Measurements from ENCODE around the gene SPINK13.
"Not testable (repeated sequence)": the region's sequence is repeated elsewhere in the genome, so short reads cannot be mapped to it uniquely, and the experiment has no call there.

SPINK13 gene

GRCh38 chr5:148280893-148281292 is 12.3 kb downstream of the SPINK13 start:
- not testable (repeated sequence) for DNase-seq (ENCODE audit: low spot score in 2 of 2); H3K4me3 ChIP-seq

GRCh38 chr5:148281336-148281735 is 12.7 kb downstream of the SPINK13 start:
- H3K36me3 ChIP-seq (replicated peaks); H3K9me3 ChIP-seq: not testable (repeated sequence)

More at GRCh38 chr5:148280893-148281292, 12.3 kb downstream of the SPINK13 start:
- H3K27me3 ChIP-seq (ENCODE audit: low read depth); in situ Hi-C loops (cut with MboI; ENCODE audit: low sequenced_read_pairs); H3K36me3 ChIP-seq (replicated peaks); H3K9me3 ChIP-seq; H3K4me1 ChIP-seq: not testable (repeated sequence)

GRCh38 chr5:148290271-148291195 is 21.9 kb downstream of the SPINK13 start:
- no peaks in the 10 kb centered on the region for H3K4me1 ChIP-seq
- H3K9me3 ChIP-seq: no peaks in the 10 kb centered on the region
- DNase-seq (ENCODE audit: low spot score in 2 of 2): no peak
- H3K27me3 ChIP-seq (ENCODE audit: low read depth): no peaks in the 10 kb centered on the region
- in situ Hi-C loops (cut with MboI; ENCODE audit: low sequenced_read_pairs): no loop called here
- no peaks in the 10 kb centered on the region for H3K36me3 ChIP-seq (replicated peaks)
- H3K4me3 ChIP-seq: no peak overlapping the region

More at GRCh38 chr5:148281336-148281735, 12.7 kb downstream of the SPINK13 start:
- DNase-seq (ENCODE audit: low spot score in 2 of 2); in situ Hi-C loops (cut with MboI; ENCODE audit: low sequenced_read_pairs); H3K27me3 ChIP-seq (ENCODE audit: low read depth); H3K4me1 ChIP-seq; H3K4me3 ChIP-seq: not testable (repeated sequence)

- Histone ChIP-seq H3K36me3 (replicated peaks) (no peaks in the 10 kb centered on the region), H3K4me1 (no peaks in the 10 kb centered on the region), H3K27me3 (ENCODE audit: low read depth) (no peaks in the 10 kb centered on the region), H3K4me3 (no peak overlapping the region), H3K9me3 (no peaks in the 10 kb centered on the region)
- no peak for DNase-seq (ENCODE audit: low spot score in 2 of 2)
- in situ Hi-C loops (cut with MboI; ENCODE audit: low sequenced_read_pairs): no loop called here
Observed at GRCh38 chr5:148297731-148298130, 29.1 kb downstream of the SPINK13 start.

- in situ Hi-C loops (cut with MboI; ENCODE audit: low sequenced_read_pairs): no loop called here
Observed at GRCh38 chr5:148306446-148306845, 37.9 kb downstream of the SPINK13 start.

GRCh38 chr5:148309019-148309418 is 40.4 kb downstream of the SPINK13 start:
- in situ Hi-C loops (cut with MboI; ENCODE audit: low sequenced_read_pairs): no loop called here
- H3K36me3 ChIP-seq (replicated peaks): no peaks in the 10 kb centered on the region
- no peaks in the 10 kb centered on the region for H3K9me3 ChIP-seq
- H3K4me1 ChIP-seq: no peaks in the 10 kb centered on the region
- no peak for DNase-seq (ENCODE audit: low spot score in 2 of 2)
- H3K4me3 ChIP-seq: no peak overlapping the region
- no peaks in the 10 kb centered on the region for H3K27me3 ChIP-seq (ENCODE audit: low read depth)

More at GRCh38 chr5:148306446-148306845, 37.9 kb downstream of the SPINK13 start:
- Histone ChIP-seq H3K36me3 (replicated peaks) (no peaks in the 10 kb centered on the region), H3K4me1 (no peaks in the 10 kb centered on the region), H3K9me3 (no peaks in the 10 kb centered on the region), H3K27me3 (ENCODE audit: low read depth) (no peaks in the 10 kb centered on the region), H3K4me3 (no peak overlapping the region)
- no peak for DNase-seq (ENCODE audit: low spot score in 2 of 2)

- H3K27me3 ChIP-seq (ENCODE audit: low read depth): no peaks in the 10 kb centered on the region
- in situ Hi-C loops (cut with MboI; ENCODE audit: low sequenced_read_pairs): no loop called here
- H3K4me3 ChIP-seq: no peak overlapping the region
- H3K9me3 ChIP-seq: no peaks in the 10 kb centered on the region
- no peaks in the 10 kb centered on the region for H3K4me1 ChIP-seq
- no peak for DNase-seq (ENCODE audit: low spot score in 2 of 2)
- H3K36me3 ChIP-seq (replicated peaks): no peaks in the 10 kb centered on the region
Observed at GRCh38 chr5:148309746-148310145, 41.2 kb downstream of the SPINK13 start.

GRCh38 chr5:148311484-148311883 is 42.9 kb downstream of the SPINK13 start:
- Histone ChIP-seq H3K36me3 (replicated peaks) (no peaks in the 10 kb centered on the region), H3K4me1 (no peaks in the 10 kb centered on the region), H3K4me3 (no peak overlapping the region), H3K27me3 (ENCODE audit: low read depth) (no peaks in the 10 kb centered on the region), H3K9me3 (no peaks in the 10 kb centered on the region)
- DNase-seq (ENCODE audit: low spot score in 2 of 2): no peak
- in situ Hi-C loops (cut with MboI; ENCODE audit: low sequenced_read_pairs): no loop called here

GRCh38 chr5:148312153-148312552 is 43.6 kb downstream of the SPINK13 start, which contains the start of gene SPINK7:
SPINK7 (plus strand) TSS chr5:148312423; CDS start chr5:148312484, 61 bp downstream.
- no peaks in the 10 kb centered on the region for H3K36me3 ChIP-seq (replicated peaks)
- in situ Hi-C loops (cut with MboI; ENCODE audit: low sequenced_read_pairs): no loop called here
- H3K4me3 ChIP-seq: no peak within 1 kb of the TSS
- H3K27me3 ChIP-seq (ENCODE audit: low read depth): no peaks in the 10 kb centered on the region
- no peaks in the 10 kb centered on the region for H3K9me3 ChIP-seq
- H3K4me1 ChIP-seq: no peaks in the 10 kb centered on the region
- no peak for DNase-seq (ENCODE audit: low spot score in 2 of 2)

GRCh38 chr5:148314187-148314586 is 45.6 kb downstream of the SPINK13 start:
- no peaks in the 10 kb centered on the region for H3K36me3 ChIP-seq (replicated peaks)
- no peak overlapping the region for H3K4me3 ChIP-seq
- DNase-seq (ENCODE audit: low spot score in 2 of 2): no peak
- H3K9me3 ChIP-seq: no peaks in the 10 kb centered on the region
- H3K27me3 ChIP-seq (ENCODE audit: low read depth): no peaks in the 10 kb centered on the region
- H3K4me1 ChIP-seq: no peaks in the 10 kb centered on the region
- in situ Hi-C loops (cut with MboI; ENCODE audit: low sequenced_read_pairs): no loop called here

GRCh38 chr5:148314731-148315130 is 46.1 kb downstream of the SPINK13 start:
- Histone ChIP-seq H3K36me3 (replicated peaks) (no peaks in the 10 kb centered on the region), H3K27me3 (ENCODE audit: low read depth) (no peaks in the 10 kb centered on the region), H3K4me3 (no peak overlapping the region), H3K4me1 (no peaks in the 10 kb centered on the region), H3K9me3 (no peaks in the 10 kb centered on the region)
- in situ Hi-C loops (cut with MboI; ENCODE audit: low sequenced_read_pairs): no loop called here
- no peak for DNase-seq (ENCODE audit: low spot score in 2 of 2)

GRCh38 chr5:148320011-148320963 is 51.7 kb downstream of the SPINK13 start:
- H3K9me3 ChIP-seq; H3K36me3 ChIP-seq (replicated peaks); H3K4me1 ChIP-seq; DNase-seq (ENCODE audit: low spot score in 2 of 2); H3K27me3 ChIP-seq (ENCODE audit: low read depth); in situ Hi-C loops (cut with MboI; ENCODE audit: low sequenced_read_pairs); H3K4me3 ChIP-seq: not testable (repeated sequence)

GRCh38 chr5:148333262-148333849 is 64.8 kb downstream of the SPINK13 start:
- no peaks in the 10 kb centered on the region for H3K4me1 ChIP-seq
- H3K27me3 ChIP-seq (ENCODE audit: low read depth): no peaks in the 10 kb centered on the region
- in situ Hi-C loops (cut with MboI; ENCODE audit: low sequenced_read_pairs): no loop called here
- H3K9me3 ChIP-seq: no peaks in the 10 kb centered on the region
- H3K36me3 ChIP-seq (replicated peaks): no peaks in the 10 kb centered on the region
- H3K4me3 ChIP-seq: no peak overlapping the region
- DNase-seq (ENCODE audit: low spot score in 2 of 2): no peak

All from HAP-1 (cell line).